A673 (cell line): ENCODE measurements around the gene AZIN2.

Source experiments
- EZH2 ChIP-seq: fragments of 200-600 bp; sonication (generic); IDR thresholded peaks from 2 replicates; pipeline ENCODE4 v1.6.1; 2017; ENCODE audit warnings: borderline replicate concordance, low read depth, mild to moderate bottlenecking, mixed read lengths, antibody characterized with exemption, low read length; ENCODE audit not compliant: poor library complexity, severe bottlenecking
- TF ChIP-seq, protein P1 (sequence below): fragments of 300-800, 200-600 bp; sonication (generic); conservative IDR thresholded peaks from 2 replicates; pipeline ENCODE4 v1.5.1; 2017; ENCODE audit warnings: low read depth, mild to moderate bottlenecking, antibody characterized with exemption, low read length, moderate library complexity, mixed read lengths

DNA sequence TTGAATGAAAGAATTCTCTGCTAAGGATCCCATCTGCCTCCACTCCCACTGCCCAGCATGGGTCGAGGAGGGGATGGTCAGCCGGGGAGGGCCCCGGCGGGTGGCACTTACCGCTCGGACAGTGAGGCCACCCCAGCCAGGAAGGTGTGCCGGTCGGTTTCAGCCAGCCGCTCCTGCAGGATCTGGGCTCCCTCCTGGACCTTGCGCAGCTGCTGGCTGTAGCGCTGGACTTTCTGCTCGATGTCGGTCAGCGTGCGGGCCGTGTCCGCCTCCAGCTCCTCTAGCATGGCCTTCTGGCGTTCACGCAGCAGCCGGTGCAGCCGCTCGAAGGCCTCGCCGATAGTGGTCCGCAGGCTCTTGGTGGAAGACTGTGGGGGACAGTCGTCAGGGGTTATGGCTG is 78.6 kb downstream of the AZIN2 start:
- TF ChIP-seq, protein P1, sequence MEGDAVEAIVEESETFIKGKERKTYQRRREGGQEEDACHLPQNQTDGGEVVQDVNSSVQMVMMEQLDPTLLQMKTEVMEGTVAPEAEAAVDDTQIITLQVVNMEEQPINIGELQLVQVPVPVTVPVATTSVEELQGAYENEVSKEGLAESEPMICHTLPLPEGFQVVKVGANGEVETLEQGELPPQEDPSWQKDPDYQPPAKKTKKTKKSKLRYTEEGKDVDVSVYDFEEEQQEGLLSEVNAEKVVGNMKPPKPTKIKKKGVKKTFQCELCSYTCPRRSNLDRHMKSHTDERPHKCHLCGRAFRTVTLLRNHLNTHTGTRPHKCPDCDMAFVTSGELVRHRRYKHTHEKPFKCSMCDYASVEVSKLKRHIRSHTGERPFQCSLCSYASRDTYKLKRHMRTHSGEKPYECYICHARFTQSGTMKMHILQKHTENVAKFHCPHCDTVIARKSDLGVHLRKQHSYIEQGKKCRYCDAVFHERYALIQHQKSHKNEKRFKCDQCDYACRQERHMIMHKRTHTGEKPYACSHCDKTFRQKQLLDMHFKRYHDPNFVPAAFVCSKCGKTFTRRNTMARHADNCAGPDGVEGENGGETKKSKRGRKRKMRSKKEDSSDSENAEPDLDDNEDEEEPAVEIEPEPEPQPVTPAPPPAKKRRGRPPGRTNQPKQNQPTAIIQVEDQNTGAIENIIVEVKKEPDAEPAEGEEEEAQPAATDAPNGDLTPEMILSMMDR, result no peak
- no peak for TF ChIP-seq EZH2
